GM23338 (cell line): ENCODE measurements around the gene SKOR1.

Experiments
- CREB1 ChIP-seq: fragments of 250-450 bp; sonication (Bioruptor Pico); IDR thresholded peaks from 2 replicates; pipeline ENCODE4 v1.5.0; 2020; ENCODE audit warnings: low read depth, mild to moderate bottlenecking, moderate library complexity
- EZH2 ChIP-seq: fragments of 200-600 bp; sonication (generic); IDR thresholded peaks from one replicate; pipeline ENCODE4 v1.8.0; 2017; ENCODE audit warnings: antibody characterized with exemption, mild to moderate bottlenecking, low read depth; ENCODE audit not compliant: unreplicated experiment
- EZH2phosphoT487 ChIP-seq: fragments of 200-600 bp; sonication (generic); IDR thresholded peaks from one replicate; pipeline ENCODE4 v1.8.1; 2018; ENCODE audit warnings: antibody characterized with exemption; ENCODE audit not compliant: unreplicated experiment
- JUNB ChIP-seq: IDR thresholded peaks from one replicate; pipeline ENCODE4 v1.6.1; 2016; ENCODE audit warnings: antibody characterized with exemption; ENCODE audit not compliant: unreplicated experiment
- NANOG ChIP-seq: IDR thresholded peaks from 2 replicates; pipeline ENCODE4 v1.6.1; 2016; ENCODE audit warnings: antibody characterized with exemption, borderline replicate concordance
- POLR2AphosphoS5 ChIP-seq: IDR thresholded peaks from 2 replicates; pipeline ENCODE4 v1.6.1; 2016; ENCODE audit warnings: antibody characterized with exemption, low read depth
- ZNF114 ChIP-seq: fragments of 250-450 bp; sonication (Bioruptor Pico); IDR thresholded peaks from 2 replicates; pipeline ENCODE4 v1.5.0; 2020; ENCODE audit warnings: mild to moderate bottlenecking, moderate library complexity
- ZNF331 ChIP-seq: fragments of 250-450 bp; sonication (Bioruptor Pico); IDR thresholded peaks from 2 replicates; pipeline ENCODE4 v1.5.0; 2020; ENCODE audit warnings: low read depth, mild to moderate bottlenecking, moderate library complexity
- TF ChIP-seq, protein P1 (sequence below), 2 experiments: fragments of 200-600 bp in 1 of 2; sonication (generic) in 1 of 2; conservative IDR thresholded peaks; 2 replicates each; pipeline versions ENCODE4 v1.5.1 to v1.6.1; 2016 to 2017; ENCODE audit warnings: antibody characterized with exemption in 2 of 2, low read depth in 2 of 2, mild to moderate bottlenecking in 2 of 2, moderate library complexity in 1 of 2
- TF ChIP-seq, protein P2 (sequence below): IDR thresholded peaks from 2 replicates; pipeline ENCODE4 v1.6.1; 2016; ENCODE audit warnings: antibody characterized with exemption
- TF ChIP-seq, protein P3 (sequence below): IDR thresholded peaks from one replicate; pipeline ENCODE4 v1.6.1; 2018; ENCODE audit warnings: antibody characterized with exemption; ENCODE audit not compliant: unreplicated experiment

DNA sequence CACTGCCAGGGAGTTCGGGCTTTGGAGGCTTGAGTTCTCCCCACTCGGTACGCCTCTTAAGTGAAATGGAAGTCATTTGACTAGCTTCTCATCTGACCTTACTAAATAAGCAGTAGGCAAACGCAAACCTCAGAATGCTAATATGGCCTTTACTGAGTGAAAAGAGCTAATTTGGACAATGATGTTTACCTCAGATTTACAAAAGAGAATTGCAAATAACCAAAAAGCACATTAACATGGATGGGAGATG lies 16.1 kb downstream of the SKOR1 start:
- TF ChIP-seq, protein P1, sequence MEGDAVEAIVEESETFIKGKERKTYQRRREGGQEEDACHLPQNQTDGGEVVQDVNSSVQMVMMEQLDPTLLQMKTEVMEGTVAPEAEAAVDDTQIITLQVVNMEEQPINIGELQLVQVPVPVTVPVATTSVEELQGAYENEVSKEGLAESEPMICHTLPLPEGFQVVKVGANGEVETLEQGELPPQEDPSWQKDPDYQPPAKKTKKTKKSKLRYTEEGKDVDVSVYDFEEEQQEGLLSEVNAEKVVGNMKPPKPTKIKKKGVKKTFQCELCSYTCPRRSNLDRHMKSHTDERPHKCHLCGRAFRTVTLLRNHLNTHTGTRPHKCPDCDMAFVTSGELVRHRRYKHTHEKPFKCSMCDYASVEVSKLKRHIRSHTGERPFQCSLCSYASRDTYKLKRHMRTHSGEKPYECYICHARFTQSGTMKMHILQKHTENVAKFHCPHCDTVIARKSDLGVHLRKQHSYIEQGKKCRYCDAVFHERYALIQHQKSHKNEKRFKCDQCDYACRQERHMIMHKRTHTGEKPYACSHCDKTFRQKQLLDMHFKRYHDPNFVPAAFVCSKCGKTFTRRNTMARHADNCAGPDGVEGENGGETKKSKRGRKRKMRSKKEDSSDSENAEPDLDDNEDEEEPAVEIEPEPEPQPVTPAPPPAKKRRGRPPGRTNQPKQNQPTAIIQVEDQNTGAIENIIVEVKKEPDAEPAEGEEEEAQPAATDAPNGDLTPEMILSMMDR (conservative IDR thresholded peaks at IDR 0.05; ENCODE audit: low read depth in 2 of 2): no peak
- TF ChIP-seq, protein P2, sequence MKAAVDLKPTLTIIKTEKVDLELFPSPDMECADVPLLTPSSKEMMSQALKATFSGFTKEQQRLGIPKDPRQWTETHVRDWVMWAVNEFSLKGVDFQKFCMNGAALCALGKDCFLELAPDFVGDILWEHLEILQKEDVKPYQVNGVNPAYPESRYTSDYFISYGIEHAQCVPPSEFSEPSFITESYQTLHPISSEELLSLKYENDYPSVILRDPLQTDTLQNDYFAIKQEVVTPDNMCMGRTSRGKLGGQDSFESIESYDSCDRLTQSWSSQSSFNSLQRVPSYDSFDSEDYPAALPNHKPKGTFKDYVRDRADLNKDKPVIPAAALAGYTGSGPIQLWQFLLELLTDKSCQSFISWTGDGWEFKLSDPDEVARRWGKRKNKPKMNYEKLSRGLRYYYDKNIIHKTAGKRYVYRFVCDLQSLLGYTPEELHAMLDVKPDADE: no peak
- no peak for TF ChIP-seq ZNF114 (CRISPR knock-in tag)
- TF ChIP-seq NANOG: no peak
- TF ChIP-seq EZH2: no peak
- TF ChIP-seq, protein P3, sequence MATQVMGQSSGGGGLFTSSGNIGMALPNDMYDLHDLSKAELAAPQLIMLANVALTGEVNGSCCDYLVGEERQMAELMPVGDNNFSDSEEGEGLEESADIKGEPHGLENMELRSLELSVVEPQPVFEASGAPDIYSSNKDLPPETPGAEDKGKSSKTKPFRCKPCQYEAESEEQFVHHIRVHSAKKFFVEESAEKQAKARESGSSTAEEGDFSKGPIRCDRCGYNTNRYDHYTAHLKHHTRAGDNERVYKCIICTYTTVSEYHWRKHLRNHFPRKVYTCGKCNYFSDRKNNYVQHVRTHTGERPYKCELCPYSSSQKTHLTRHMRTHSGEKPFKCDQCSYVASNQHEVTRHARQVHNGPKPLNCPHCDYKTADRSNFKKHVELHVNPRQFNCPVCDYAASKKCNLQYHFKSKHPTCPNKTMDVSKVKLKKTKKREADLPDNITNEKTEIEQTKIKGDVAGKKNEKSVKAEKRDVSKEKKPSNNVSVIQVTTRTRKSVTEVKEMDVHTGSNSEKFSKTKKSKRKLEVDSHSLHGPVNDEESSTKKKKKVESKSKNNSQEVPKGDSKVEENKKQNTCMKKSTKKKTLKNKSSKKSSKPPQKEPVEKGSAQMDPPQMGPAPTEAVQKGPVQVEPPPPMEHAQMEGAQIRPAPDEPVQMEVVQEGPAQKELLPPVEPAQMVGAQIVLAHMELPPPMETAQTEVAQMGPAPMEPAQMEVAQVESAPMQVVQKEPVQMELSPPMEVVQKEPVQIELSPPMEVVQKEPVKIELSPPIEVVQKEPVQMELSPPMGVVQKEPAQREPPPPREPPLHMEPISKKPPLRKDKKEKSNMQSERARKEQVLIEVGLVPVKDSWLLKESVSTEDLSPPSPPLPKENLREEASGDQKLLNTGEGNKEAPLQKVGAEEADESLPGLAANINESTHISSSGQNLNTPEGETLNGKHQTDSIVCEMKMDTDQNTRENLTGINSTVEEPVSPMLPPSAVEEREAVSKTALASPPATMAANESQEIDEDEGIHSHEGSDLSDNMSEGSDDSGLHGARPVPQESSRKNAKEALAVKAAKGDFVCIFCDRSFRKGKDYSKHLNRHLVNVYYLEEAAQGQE: no peak
- TF ChIP-seq POLR2AphosphoS5: no peak
- TF ChIP-seq EZH2phosphoT487: no peak
- TF ChIP-seq CREB1 (CRISPR knock-in tag): no peak
- TF ChIP-seq ZNF331 (CRISPR knock-in tag): no peak
- TF ChIP-seq JUNB: no peak
